ENCODE data around the gene MYO5B.

Gene MYO5B

DNA sequence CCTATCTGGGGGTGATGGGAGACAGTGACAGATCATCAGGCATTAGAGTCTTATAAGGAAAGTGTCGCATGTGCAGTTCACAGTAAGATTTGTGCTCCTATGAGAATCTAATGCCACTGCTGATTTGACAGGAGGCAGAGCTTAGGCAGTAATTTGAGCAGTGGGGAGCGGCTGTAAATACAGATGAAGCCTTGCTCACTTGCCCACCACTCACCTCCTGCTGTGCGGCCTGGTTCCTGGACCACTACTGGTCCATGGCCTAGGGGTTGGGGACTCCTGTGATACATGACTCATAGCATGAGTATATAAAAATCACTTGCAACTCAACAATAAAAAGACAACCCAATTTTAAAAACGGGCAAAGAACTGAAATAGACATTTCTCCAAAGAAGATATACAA is 310.5 kb downstream of the MYO5B start:
- TF ChIP-seq, protein P1, sequence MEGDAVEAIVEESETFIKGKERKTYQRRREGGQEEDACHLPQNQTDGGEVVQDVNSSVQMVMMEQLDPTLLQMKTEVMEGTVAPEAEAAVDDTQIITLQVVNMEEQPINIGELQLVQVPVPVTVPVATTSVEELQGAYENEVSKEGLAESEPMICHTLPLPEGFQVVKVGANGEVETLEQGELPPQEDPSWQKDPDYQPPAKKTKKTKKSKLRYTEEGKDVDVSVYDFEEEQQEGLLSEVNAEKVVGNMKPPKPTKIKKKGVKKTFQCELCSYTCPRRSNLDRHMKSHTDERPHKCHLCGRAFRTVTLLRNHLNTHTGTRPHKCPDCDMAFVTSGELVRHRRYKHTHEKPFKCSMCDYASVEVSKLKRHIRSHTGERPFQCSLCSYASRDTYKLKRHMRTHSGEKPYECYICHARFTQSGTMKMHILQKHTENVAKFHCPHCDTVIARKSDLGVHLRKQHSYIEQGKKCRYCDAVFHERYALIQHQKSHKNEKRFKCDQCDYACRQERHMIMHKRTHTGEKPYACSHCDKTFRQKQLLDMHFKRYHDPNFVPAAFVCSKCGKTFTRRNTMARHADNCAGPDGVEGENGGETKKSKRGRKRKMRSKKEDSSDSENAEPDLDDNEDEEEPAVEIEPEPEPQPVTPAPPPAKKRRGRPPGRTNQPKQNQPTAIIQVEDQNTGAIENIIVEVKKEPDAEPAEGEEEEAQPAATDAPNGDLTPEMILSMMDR (IDR thresholded peaks at IDR 0.05; ENCODE audit: low read depth, low read length): no peak
- no peak overlapping the region for H3K4me3 ChIP-seq (ENCODE audit: low read depth, low read length)

- no peak overlapping the region for H3K4me3 ChIP-seq (ENCODE audit: low read depth, low read length)
- TF ChIP-seq, protein P1 (IDR thresholded peaks at IDR 0.05; ENCODE audit: low read depth, low read length): no peak
Measured at GRCh38 chr18:49880661-49881060, 314.3 kb downstream of the MYO5B start.

DNA sequence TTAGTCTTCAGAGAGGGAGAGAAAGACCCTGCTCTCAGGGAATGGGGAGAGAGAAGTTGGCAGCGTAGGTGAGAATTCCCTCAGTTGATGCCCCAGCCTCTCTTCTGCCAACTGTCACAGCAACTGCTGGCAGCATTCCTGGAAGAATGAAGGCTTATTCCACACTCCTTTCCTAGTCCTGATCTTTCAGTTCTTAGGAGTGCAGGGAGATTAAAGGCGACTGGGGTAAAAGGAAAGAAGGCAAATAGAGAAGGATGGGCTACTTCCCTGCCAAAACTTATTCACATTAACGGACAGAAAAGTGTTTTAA is 315.7 kb downstream of the MYO5B start:
- no peak overlapping the region for H3K4me3 ChIP-seq (ENCODE audit: low read depth, low read length)
- TF ChIP-seq, protein P1 (IDR thresholded peaks at IDR 0.05; ENCODE audit: low read depth, low read length): no peak

GRCh38 chr18:49878567-49879270 is 316.2 kb downstream of the MYO5B start:
- TF ChIP-seq, protein P1 (IDR thresholded peaks at IDR 0.05; ENCODE audit: low read depth, low read length): no peak
- H3K4me3 ChIP-seq (ENCODE audit: low read depth, low read length): no peak overlapping the region

DNA sequence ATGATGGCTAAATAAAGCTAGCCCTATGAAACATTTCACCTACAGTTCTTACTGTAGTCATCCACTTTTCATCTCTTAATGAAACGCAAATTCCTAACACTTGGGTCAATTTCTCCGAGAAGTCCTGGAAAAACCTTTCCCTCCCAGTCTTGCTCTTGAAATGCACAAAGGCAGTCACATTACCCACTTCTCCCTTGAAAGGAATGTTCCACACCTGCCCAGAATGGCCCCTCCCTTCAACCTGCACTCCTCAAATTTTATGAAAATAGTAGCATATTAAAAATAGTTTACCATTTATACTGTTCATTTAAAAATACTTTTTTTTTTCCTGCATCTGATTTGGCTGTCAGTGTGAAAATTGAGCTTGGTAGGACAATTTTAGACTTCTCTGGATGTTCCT is 316.9 kb downstream of the MYO5B start:
- H3K4me3 ChIP-seq (ENCODE audit: low read depth, low read length): no peak overlapping the region
- TF ChIP-seq, protein P1 (IDR thresholded peaks at IDR 0.05; ENCODE audit: low read depth, low read length): no peak

DNA sequence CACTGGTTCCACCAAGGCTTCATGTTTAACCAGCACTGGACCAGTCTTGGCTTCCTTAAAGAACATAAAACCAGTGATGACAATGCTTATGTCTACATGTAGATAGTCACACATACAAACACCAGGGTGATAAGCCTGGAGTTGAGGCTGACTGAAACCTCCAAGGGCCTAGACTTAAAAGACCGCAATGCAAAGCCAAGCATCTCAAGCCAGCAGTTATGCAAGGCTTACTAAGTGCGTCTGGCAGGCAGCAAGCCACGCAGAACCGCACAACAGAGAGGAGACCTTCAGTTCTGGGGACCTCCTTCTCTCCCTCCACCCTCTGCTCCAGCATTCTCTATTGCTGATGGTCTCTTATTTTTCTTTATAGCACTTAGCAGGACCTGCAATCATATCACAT is 318.4 kb downstream of the MYO5B start:
- no peak overlapping the region for H3K4me3 ChIP-seq (ENCODE audit: low read depth, low read length)
- TF ChIP-seq, protein P1 (IDR thresholded peaks at IDR 0.05; ENCODE audit: low read depth, low read length): no peak

DNA sequence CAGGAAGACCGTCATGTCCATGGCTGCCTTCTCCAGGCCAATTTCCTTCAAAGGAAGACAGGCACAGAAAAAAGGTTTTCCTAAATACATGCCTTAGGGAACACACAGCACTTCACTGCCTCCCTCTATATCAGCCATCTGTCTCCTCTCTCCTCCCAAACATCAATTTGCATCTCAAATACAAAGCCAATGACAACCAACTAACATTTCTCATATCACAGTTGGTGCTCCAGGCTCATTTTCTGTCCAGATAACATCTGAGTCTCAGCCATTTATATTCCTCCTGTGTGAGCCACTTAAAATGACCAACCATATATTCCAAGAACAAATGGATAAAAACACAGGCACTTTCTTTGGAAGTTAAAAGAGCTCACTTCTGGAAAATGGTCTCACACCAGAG is 319.2 kb downstream of the MYO5B start:
- H3K4me3 ChIP-seq (ENCODE audit: low read depth, low read length): no peak overlapping the region
- TF ChIP-seq, protein P1 (IDR thresholded peaks at IDR 0.05; ENCODE audit: low read depth, low read length): no peak
